Non-pigmented ciliary epithelial cell (primary cell): ENCODE measurements around the gene NECAP2.

ENCODE experiments used
- DNase-seq: peaks from one replicate; pipeline ENCODE4 v3.0.0-alpha.2; 2010; ENCODE audit warnings: low read depth

The NECAP2 gene, protein sequence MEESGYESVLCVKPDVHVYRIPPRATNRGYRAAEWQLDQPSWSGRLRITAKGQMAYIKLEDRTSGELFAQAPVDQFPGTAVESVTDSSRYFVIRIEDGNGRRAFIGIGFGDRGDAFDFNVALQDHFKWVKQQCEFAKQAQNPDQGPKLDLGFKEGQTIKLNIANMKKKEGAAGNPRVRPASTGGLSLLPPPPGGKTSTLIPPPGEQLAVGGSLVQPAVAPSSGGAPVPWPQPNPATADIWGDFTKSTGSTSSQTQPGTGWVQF

DNA sequence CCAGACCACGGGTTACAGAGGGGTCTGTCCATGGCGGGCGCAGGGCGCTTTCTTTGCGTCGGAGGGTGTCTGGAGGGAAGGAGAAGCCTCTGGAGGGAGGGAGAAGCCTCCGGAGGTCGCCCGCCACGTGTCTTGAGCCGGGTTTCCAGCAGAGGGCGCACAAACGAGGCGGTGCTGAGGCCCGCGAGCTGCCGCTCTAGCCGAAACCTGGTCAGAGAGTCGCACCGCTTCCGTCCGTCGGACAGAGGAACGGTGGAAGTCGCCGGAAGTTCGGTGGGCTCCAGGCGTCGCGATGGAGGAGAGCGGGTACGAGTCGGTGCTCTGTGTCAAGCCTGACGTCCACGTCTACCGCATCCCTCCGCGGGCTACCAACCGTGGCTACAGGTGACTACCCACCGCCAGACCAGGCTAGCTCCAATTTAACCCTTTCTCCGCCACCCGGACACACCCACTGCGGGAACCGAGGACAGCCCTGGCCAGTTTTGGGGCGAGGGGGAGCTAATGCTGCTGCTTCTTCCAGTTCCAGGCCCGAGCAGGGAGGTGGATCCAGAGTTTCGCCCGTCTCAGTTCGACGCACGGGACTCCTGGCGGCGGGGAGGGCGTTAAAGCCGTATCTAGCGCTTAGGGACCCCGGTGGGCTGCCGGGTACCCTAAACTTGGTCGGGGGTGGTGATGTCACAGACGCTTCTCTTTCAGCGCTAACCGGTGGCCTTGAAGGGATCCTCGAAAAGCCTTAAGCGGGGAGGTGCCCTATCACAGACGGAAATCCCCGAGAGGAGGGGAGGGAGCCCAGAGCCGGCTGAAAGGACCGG lies at the start of gene NECAP2:
TSS of gene NECAP2 (plus strand) at position 255 of the 812 bp plus-strand sequence. CDS start at position 293, 38 bp downstream.
- peak; percentile 66 for DNase-seq

DNA sequence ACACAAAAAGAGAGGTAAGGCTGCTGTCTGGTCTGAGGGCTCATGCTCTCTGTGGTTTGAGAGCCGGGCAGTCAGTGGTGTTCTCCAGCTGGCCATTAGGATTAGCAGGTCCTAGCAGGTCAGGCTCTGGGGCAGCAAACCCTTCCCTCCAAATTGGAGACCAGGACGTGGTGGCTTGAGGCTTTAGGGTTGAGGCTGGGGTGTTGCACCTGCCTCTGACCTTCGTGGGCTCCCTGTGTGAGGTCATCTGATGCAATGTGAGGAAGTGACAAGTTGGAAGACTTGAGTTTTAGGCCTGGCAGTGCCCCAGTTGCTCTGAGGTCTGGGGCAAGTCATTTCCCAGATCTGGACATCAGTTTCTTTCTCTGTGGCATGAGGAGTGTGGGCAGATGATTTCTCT lies 49.1 kb upstream of the NECAP2 start:
- no peak for DNase-seq

DNA sequence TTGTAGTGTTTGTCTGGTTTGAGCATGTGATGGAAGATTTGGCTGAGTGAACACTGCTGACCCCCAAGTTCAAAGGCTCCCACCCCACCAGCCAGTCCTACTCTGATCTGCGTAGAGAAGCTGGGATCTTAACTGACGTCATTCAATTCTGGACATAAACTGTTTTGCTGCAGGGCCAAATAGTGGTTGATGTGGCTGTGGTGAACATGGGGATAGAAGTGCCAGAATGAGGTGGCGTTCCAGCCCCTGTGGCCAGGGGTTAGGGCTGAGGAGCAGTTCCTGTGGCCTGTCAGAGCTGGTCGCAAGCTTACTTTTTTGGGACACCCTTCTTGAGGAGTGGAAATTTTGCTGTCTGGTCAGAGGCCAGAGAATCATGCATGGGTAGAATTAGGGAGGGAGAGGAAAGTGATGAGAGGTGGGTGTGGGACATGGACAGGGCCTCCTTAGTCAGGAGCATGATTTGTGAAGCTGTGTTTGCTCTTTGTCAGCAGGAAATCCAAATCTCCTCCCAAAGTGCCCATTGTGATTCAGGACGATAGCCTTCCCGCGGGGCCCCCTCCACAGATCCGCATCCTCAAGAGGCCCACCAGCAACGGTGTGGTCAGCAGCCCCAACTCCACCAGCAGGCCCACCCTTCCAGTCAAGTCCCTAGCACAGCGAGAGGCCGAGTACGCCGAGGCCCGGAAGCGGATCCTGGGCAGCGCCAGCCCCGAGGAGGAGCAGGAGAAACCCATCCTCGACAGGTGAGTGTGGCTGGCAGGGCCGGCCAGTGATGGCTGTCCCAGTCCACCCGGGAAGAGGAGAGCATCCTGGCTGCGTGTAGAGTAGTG lies 47.6 kb upstream of the NECAP2 start:
- DNase-seq = no peak

DNA sequence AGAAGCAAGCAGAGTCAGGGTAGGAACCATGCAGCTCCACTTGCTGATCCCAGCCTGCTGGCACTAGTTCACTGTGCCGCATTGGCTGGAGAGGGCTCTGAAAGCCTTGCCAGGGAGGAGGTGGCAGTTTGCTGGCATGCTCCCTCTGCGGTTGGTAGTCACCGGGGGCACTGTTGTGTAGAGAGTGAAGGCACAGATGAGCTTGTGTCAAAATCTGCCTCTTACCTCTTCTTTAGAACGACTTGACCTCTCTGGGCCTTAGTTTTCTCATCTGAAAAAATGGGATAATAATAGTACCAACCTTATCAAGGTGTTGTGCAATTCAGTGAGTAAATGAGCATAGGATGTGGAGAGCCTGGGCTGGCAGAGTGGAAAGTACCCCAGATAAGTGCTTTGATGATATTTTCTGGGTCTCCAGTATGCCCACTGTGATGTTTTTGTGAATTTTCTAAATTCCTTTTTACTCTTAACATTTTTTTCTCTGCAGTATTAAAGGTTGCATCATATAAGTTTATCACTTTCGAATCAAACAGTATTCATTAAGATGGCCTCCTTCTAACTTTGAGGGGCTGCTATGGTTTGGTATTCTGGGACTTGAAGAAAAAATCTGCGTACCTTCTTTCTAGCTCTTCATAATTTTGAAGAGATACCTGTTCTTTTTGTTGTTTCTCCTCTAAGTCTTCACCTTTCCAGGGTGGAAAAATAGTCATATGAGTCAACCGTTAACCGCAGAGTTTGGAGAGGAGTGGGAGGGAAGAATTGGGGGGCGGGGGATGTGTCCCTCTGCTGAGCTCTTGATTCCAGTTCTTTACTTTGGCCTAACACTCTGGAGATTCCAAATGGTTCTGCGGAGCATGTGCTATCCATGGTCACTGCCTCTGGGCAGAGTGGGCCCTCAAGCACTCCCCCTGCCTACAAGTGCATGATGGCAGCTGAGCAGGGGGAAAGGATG lies 46.7 kb upstream of the NECAP2 start:
- no peak for DNase-seq

DNA sequence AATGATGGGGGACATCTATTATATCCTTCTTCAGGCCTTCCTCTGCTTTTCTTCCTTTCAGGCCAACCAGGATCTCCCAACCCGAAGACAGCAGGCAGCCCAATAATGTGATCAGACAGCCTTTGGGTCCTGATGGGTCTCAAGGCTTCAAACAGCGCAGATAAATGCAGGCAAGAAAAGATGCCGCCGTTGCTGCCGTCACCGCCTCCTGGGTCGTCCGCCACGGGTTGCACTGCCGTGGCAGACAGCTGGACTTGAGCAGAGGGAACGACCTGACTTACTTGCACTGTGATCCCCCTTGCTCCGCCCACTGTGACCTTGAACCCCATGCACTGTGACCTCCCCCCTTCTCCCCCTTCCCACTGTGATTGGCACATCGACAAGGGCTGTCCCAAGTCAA lies 45.5 kb upstream of the NECAP2 start:
- DNase-seq = no peak

DNA sequence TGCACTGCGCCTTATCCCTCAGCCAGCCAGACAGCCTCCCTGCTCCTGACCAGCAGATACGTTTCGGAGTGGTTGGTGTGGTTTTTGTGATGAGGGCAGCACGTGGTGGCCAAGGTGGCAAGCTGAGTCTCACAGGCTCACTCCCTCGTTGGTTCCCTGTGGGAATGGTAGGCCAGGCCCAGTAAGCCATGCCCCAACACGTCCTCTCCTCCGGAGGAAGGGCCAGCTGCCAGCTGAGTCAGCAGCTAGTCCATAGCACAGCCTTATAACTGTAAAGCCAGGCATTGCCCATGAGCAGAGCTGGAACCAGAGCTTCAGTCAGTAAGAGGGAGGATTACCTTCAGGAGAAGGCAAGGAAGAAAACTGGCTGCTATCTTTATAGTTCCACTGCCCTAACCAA lies 43.9 kb upstream of the NECAP2 start:
- DNase-seq = peak; percentile 43

DNA sequence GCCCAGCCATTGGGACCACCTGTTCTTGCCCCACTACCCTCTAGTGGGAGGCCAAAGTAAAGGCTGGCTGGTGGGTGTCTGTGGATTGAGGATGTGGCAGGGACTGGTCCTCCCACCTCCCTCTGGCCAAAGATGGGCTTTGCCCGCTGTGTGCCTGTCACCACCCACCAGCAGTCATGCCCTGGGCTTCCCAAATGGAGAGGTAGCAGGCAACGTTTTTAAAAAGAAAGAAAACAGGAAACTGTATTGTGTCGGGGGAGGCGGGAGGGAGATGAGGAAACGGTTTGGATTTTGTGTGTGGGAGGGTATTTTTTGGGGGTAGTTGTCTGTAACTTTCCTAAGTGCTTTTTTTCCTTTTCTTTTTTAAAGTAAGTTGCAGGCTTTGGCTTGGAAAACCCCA lies 43.4 kb upstream of the NECAP2 start:
- no peak for DNase-seq

DNA sequence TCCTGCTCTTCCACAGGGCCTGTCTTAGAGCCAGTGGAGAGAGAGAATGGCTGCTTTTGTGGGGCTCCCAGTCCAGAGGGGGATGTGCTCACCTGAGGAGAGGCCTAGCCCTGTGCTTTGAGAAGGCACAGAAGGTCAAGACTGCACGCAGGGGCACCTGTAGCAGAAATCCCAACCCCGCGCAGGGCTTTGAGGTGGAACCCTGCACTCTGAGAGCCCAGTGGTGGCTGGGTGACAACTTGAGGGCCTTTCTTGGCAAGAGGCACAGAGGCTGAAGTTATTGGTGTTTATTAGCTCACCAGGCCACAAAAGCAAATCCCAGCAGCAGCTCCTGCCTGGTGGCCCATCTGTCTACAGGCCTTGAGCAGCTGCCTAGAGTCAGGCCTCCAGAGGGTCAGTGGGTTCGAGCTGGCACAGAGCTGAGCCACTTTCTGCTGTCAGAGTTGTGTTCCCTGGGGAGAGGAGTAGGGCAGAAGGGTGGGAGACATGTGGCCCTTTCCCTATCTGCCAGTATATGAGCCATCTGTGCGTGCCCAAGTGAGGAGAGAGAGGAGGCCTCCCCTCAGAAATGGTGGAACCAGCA lies 42.1 kb upstream of the NECAP2 start:
- no peak for DNase-seq

DNA sequence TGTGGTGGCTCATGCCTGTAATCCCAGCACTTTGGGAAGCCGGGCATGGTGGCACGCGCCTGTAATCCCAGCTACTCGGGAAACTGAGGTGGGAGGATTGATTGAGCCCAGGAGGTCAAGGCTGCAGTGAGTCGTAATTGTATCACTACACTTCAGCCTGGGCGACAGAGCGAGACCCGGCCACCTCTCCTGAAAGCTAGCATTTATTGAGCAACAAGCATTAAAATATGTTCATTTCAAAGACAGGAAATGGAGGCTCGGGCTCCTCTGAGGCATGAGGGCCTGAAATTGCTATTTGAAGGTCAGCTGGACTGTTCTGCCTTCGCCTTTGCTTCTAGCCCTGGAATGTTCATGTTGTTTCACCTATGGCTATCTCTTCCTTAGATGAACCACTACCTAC lies 37.8 kb upstream of the NECAP2 start:
- no peak for DNase-seq

DNA sequence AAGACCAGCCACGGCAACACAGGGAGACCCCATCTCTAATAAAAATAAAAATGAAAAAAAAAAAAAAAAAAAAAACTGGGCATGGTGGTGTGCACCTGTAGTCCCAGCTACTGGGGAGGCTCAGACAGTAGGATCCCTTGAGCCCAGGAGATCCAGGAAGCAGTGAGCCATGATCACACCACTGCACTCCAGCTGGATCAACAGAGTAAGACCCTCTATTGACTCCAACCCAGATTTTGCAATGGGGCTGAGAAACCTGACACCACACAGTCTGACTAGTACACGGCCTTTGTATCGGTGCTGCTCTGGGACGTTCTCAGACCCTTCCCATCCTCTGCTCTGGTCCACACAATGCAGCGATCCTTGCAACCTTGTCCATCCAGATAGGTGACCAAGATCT lies 35.1 kb upstream of the NECAP2 start:
- DNase-seq = no peak

DNA sequence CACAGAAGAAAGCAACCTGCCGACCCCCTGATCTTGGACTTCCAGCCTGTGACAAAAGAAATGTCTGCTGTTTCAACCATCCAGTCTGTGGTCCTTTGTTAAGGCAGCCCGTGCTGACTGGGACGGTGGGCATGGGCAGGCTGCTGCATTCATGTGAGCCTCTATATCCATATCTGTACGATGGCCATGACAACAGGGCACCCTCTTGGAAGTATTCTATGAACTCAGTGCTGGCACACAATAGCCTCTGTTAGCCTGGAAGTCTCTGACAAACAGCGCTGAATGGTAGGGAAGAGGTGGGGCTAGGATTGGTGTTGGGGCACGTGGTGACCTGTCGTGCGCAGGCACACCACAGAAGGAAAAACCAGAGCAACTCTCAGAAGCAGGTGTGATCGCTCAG lies 33.7 kb upstream of the NECAP2 start:
- no peak for DNase-seq

DNA sequence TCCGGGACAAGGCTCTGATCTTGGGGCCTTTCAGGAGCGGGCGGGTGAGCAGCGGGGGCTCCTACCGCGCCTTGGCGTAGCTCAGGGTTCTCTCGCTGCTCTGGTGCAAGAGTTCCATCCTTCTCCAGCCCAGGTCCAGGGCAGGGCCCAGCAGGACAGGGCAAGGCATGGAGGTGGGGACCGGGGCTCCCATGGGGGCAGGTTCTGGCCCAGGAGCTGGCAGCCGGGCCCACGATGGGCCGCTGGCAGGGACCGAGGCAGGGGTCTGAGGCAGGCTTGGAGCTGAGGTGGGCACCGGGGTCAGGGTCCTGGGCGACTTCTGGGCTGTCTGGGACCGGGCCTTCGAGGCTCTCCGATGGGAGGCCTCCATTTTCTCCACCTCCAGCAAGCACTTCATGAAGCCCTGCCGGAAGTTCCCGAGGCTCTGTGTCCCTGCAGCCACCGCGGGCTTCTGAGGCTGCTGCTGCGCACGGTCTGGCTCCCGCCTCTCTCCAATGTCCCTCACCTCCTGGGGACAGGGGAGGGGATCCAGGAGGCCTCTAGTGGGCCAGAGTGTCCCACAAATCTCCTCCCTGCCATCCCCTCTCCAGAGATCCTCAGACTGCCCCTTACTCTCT lies 30.9 kb upstream of the NECAP2 start:
- DNase-seq = no peak

DNA sequence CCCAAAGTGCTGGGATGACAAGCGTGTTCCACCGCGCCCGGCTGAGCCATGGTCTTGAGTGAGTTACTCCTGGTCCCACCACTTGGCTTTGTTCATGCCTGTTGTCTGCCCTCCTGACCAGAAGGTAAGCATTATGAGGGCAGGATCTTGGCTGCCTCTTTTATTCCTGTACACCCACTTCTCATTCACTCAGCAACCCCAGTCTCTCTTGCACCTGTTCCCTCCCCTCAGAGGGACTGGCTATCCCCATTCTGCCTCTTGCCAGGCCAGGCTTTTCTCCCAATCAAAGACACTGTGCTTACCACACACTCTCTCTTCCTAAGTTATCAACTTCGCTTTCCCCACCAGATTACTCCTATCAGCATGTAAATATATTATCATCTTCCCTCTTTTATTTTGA lies 29.7 kb upstream of the NECAP2 start:
- no peak for DNase-seq

DNA sequence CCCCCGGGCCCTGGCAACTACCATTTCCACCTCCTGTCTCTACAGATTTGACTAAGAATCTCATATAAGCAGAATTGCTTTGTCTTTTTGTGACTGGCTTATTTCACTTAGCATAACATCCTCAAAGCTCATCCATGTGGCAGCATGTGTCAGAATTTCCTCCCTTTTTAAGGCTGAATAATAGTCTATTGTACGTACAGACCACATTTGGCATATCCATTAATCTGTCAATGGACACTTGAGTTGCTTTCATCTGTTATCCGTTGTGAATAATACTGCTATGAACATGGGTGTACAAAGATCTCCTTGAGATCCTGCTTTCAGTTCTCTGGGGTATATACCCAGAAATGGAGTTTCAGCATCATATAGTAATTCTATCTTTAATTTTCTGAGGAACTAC lies 27.3 kb upstream of the NECAP2 start:
- DNase-seq = no peak

DNA sequence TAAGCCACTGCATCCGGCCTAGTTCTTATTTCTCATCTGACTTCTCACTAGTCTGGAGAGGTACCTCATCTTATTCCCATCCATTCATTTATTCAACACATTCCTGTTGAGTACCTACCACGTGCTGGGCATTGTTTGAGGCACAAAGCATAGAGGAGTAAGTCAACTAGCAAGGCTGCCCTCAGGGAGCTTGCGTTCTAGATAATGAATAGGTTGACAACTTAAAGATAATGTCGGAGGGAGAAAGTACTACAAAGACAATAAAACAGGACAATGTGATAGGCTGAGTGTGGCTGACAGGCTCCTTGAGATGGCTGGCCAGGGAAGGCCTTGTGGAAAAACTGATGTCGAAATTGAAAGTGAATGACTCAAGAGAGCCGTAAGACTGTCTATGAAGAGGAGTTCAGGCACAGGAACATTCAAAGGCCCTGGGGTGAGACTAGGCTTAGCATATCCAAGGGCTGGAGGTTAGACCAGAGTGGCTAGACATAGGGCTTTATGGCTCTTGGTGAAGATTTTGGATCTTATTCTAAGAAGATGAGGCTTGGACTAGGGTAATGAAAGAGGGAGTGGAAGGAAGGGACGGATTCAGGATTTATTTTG lies 21.6 kb upstream of the NECAP2 start:
- no peak for DNase-seq

DNA sequence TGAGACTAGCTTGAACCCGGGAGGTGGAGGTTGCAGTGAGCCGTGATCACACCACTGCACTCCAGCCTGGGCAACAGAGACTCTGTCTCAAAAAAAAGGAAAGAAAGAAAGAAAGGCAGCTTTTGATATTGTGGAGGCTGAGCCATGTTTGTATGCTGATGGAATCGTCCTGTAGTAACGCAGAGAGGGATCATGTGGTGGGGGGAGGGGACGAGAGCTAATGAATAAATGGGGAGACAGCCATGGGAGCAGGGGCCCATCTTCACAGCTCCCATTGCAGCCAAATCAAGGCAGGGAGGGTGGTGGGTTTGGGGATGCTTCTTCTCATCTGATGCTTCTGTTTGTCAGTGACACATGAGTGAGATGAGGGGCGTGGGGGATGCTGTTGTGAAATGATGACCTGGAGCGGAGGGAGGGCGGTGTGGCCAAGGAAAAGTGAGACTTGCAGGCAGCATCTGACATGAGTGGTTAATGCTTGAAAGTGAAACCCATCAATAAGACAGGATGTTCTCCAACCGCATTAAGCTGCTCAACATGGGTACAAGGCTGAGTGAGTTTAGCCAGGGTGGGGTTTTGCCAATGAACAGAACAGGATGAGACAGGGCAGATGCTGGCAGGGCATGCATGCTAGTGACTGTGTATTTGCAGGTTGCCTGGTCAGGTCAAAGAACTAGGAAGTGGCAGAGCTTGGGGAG lies 20.0 kb upstream of the NECAP2 start:
- DNase-seq = no peak

DNA sequence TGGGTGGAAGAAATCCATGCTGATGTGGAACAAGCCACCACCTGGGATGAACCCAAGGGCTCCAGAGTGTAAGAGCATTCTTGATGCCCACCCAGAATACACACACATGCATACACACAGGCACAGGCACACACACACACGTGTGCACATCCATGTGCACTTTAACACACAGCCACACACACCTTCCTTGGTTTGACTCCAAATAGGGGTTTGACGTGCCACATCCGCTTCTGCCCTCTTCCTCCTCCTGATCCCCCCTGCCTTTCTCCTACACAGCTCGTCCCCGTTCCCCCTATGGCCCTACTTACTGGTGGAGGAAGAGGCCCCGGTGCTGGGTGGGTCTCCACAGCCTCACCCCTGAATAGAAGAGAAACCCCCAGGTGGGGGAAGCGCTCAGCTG lies 19.3 kb upstream of the NECAP2 start:
- no peak for DNase-seq

DNA sequence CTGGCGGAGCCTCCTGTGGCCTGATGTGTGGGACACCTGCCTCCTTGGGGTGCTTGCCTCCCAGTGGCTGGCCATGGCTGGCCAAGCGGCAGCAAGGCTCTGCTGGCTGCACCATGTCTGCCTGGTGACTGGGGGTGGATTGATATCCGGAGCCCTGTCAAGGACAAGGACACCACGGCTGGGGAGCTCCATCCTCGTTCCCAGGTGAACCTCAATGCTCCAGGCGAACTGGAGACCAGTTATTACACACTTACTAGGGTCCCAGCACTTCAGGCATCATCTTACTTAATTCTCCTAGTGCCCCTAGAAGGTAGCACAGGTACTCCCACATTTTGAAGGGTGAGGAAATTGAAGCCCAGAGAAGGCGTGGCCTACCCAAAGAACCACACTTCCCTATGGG lies 18.5 kb upstream of the NECAP2 start:
- no peak for DNase-seq

DNA sequence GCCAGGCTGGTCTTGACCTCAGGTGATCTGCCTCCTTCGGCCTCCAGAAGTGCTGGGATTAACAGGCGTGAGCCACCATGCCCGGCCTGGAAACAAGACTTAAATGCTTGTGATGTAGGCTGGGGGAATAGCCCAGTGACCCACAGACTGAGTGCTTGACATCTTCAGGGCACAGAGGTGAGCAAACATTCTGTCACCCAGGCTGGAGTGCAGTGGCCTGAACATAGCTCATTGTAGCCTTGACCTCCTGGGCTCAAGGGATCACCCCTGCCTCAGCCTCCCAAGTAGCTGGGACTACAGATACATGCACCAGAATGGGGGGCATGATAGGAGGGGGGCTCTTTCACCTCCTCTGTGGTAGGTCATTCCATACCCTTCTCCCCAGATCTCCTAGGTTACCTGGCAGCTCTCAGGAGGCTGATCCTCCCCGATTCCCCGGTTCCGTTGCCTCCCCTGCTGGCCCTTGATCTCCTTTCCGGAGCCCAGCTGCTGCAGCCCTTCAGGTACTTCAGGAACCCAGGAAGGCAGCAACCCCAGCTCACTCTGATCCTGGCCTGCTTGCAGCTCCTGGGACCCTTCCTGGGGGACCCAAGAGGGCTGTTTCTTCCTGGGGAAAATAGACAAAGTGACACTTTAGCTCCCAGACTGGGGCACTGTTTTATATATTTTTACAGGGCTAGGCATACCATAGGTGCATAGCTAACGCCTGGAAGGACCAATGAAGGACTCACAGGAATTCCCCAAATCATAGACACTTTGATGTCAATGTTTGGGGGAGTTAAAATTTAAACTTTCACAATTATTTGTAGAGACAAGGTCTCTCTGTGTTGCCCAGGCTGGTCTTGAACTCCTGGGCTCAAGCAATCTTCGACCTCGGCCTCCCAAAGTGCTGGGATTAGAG lies 15.1 kb upstream of the NECAP2 start:
- DNase-seq = no peak
